GM21390 (cell line): ENCODE data around the gene CARD14.

Source experiments
- ATAC-seq: cut with Tn5 transposase; IDR thresholded peaks from one replicate; pipeline ENCODE4 v1.9.1; 2021; ENCODE audit not compliant: unreplicated experiment

CARD14 gene

GRCh38 chr17:80169784-80170500, at the start of gene CARD14:
Gene CARD14 (plus strand): TSS chr17:80170030. CDS start chr17:80181439, 11,409 bp downstream.
- no peak for ATAC-seq

DNA sequence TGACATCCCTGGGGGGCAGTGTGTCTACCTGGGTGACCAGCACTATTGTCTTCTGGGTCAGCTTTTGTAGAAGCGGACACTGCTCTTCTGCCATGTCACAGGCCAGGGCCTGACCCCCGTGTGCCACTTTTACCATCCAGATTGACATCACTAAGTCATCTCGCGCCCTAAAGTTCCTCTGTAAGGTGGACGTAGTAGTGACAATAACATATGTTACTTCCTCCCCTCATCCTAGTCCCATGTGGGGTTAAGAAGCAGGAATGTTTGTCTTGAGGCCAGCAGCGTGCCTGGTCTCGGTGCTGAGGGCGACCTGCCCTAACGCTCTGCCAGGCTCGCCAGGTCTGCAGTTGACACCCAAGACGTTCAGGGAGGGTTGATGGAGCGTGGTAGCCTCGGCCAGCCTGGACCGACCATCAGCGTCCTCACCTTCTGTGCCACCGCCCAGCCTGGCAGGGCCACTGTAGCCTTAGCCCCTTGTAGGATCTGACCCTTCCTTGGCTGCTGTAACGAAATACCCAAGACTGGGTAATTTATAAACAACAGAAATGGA, 47.7 kb upstream of the CARD14 start:
- no peak for ATAC-seq

GRCh38 chr17:80122926-80123505, 46.8 kb upstream of the CARD14 start:
- ATAC-seq: no peak

DNA sequence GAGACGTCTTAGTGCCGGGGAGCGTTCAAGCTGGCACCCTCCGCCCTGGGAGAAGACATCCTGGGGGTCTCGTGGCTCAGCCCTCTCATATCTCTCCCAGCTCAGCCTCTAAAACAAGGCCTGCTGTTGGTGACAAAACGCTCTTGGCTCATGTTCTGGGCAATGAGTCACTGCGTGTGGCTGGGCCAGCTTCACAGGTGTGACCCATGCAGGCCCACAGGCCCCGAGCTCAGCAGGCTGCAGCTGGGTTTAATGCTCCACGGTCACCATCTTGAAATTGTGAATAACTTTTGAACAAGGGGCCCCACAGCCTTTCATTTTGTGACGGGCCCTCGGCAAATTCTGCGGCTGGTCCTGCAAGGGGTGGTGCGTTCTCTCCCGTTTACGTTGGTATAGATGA, 46.0 kb upstream of the CARD14 start:
- ATAC-seq: no peak

GRCh38 chr17:80124351-80124981, 45.4 kb upstream of the CARD14 start:
- ATAC-seq: no peak

- no peak for ATAC-seq
Measured at GRCh38 chr17:80125656-80126448, 44.0 kb upstream of the CARD14 start.

GRCh38 chr17:80126449-80126715, 43.4 kb upstream of the CARD14 start:
- ATAC-seq: no peak

DNA sequence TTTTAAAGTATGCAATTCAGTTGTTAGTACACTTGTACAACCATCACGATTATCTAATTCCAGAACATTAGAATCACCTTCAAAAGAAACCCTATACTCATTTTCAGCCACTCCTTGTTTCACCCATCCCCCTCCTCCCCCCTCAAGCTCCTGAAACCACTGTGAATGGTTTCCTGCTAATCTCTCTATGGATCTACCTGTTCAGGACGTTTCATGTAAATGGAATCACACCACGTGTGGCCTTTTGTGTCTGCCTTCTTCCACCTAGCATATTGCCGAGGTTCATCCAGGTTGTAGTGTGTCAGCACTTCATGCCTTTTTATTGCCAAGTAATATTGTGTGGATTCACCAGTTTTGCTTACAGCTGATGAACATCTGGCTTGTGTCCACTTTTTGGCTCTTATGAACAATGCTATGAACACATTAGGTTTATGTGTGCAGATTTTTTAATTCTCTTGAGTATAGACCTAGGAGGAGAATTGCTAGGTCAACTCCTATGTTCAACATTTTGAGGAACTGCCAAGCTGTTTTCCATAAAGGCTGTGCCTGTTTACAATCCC, 40.7 kb upstream of the CARD14 start:
- ATAC-seq: no peak

DNA sequence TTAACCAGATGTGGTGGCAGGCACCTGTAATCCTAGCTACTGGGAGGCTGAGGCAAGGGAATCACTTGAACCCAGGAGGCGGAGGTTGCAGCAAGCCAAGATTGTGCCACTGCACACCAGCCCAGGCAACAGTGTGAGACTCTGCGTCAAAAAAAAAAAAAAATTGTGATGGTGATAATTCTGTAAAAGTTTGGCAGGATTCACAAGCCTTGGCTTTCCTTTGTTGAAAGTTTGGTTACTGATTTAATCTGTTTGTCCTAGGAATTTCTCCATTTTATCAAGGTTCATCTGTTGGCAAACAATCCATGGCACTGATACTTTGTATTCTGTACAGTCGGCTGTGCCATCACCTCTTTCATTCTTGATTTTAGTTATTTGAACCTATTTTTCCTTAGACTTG, 38.8 kb upstream of the CARD14 start:
- no peak for ATAC-seq

- no peak for ATAC-seq
Measured at GRCh38 chr17:80132906-80133625, 36.8 kb upstream of the CARD14 start.

- no peak for ATAC-seq
Measured at GRCh38 chr17:80133626-80133970, 36.2 kb upstream of the CARD14 start.

- ATAC-seq: no peak
Measured at GRCh38 chr17:80137131-80137530, 32.7 kb upstream of the CARD14 start.

- ATAC-seq: no peak
Measured at GRCh38 chr17:80138856-80139426, 30.9 kb upstream of the CARD14 start.

DNA sequence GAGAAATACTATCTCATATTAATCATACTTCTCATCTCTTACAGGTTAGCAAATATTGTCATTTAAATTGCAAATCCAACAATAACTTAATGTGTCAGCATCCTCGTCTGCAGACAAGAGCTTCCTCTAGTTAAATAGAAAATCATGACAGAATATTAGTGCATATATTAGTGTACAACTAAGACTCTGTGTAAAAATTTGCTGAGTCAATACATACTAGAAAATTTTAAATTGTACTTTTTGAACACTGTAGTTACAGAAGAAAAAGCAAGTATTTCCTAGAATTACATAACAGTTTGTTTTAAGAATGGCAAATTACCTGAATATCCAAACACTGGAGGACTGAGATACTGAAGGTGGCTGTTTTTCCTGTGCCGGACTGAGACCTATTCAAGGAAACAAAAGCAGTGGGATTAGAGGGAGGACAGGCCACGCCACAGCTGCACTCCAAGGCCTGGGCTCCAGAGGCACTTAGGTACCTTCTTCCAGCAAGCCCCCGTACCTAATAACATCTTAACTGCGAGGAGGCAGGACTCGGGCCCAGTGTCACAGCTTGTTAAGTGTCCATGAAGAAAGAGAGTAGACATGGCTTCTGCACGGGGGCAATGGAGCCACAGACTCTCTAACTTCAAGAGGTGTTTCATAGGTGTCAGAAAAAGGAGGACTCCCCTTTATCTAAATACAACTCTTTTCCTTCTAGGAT, 28.2 kb upstream of the CARD14 start:
- ATAC-seq: no peak

DNA sequence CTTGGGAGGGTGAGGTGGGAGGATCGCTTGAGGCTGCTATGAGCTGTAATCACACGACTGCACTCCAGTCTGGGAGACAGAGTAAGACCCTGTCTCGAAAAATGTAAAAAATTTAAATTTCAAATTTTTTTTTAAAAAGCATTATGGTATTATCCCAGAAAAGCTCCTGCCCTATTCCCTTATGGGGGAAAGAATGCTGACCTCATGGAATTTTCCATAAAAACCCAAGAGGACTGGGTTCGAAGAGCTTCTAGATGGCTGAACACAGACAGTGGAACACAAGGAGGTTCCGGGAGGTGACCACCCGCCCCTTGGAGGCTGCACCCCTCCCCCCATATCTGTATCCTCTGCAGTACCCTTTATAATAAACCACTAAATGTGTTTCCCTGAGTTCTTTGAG, 26.9 kb upstream of the CARD14 start:
- no peak for ATAC-seq

DNA sequence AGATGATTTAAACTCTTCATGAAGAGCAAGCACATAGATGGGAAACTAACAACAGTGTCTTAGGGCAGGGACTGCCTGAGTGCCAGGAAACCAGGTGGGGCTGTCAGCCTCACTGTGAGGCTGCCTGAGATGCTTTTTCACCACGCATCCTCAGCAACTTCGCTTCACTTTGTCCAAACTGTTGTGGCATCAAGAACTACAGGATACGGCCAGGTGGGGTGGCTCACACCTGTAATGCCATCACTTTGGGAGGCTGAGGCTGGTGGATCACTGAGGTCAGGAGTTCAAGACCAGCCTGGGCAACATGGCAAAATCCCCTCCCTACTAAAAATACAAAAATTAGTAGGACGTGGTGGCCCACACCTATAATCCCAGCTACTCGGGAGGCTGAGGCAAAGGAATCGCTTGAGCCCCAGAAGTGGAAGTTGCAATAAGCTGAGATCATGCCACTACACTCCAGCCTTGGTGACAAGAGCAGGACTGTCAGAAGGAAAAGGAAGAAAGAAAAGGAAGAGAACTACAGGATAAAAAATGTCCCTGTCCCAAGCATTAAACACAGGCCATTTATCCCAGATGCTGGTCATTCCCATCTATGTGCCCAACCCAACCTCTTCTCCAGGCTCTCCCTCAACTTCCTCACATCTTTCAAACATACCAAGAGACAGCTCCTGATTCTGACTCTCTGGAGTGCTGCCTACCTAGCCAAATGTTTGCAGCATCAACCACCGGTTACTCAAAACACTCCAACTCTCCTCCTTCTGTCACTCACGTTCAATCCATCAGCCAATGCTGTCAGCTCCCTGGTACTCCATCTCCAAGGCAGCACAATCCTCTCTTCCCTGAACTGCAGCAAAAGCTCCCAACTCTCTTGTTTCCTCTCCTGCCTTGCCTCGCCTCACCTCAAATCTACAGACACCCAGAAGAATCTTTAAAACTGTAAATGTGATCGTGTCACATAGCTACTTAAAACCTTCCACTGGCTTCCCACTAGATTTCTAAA, 24.5 kb upstream of the CARD14 start:
- no peak for ATAC-seq

DNA sequence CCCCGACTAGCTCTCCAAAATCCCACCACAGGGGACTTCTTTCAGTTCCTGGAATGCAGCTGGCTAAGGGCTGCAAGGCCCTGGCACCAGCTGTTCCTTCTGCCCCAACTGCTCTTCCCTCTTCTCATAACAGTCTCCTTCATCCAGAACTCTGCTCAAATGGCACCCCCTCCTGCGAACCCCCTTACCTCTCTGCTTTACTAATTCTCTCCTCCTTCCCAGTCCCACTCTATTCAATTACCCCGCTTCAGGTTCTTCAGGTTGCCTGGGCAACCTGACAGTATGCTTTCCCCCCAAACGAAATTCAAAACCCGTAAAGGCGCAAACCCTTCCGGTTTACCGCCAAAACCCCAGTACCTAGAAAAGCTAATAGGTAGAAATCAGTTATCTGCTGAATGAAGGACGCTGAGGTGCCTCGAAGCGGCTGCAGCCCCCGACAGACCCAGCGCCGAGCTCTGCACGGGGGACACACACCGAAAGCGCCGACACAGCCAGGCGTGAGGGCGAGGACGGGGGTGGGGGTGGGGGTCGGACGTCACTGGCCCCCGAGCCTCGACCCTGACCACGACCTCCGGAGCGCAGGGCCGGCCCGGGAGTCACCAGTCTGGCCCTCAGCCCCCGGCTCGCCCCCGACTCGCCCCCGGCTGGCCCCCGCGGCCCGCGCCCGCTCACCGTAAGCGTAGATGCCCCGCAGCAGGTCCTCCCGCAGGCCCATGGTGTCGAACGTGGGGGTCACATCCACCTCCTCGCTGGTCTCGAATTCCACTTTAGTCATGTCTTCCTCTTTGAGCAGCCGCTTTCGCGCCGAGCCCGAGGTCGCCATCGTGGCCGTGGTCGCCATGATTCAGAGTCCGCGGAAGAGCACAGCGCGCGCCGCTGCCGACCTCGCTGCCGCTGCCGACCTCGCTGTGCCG, 23.5 kb upstream of the CARD14 start:
- ATAC-seq: peak; percentile 9
